Measurements from ENCODE around the gene ADAMTS7.
A peak's percentile ranks its signal among the peaks of the same experiment; 100 is the strongest.
"Not testable (repeated sequence)": the region's sequence is repeated elsewhere in the genome, so short reads cannot be mapped to it uniquely, and the experiment has no call there.

ADAMTS7 gene

GRCh38 chr15:78763796-78764241 is 47.4 kb downstream of the ADAMTS7 start:
- DNase-seq (ENCODE audit: low read depth): no peak

GRCh38 chr15:78762985-78763795 is 48.1 kb downstream of the ADAMTS7 start:
- no peak for DNase-seq (ENCODE audit: low read depth)

- DNase-seq (ENCODE audit: low read depth): not testable (repeated sequence)
These were observed 48.8 kb downstream of the ADAMTS7 start for GRCh38 chr15:78762386-78762961.

GRCh38 chr15:78761891-78762385 is 49.3 kb downstream of the ADAMTS7 start:
- no peak for DNase-seq (ENCODE audit: low read depth)

GRCh38 chr15:78761475-78761874 is 49.8 kb downstream of the ADAMTS7 start:
- DNase-seq (ENCODE audit: low read depth): not testable (repeated sequence)

GRCh38 chr15:78761020-78761419 is 50.2 kb downstream of the ADAMTS7 start:
- DNase-seq (ENCODE audit: low read depth): no peak

GRCh38 chr15:78760091-78760882 is 51.0 kb downstream of the ADAMTS7 start:
- DNase-seq (ENCODE audit: low read depth): not testable (repeated sequence)

- DNase-seq (ENCODE audit: low read depth): not testable (repeated sequence)
These were observed 51.8 kb downstream of the ADAMTS7 start for GRCh38 chr15:78759361-78759998.

GRCh38 chr15:78758486-78759200 is 52.6 kb downstream of the ADAMTS7 start:
- not testable (repeated sequence) for DNase-seq (ENCODE audit: low read depth)

- DNase-seq (ENCODE audit: low read depth): not testable (repeated sequence)
These were observed 53.2 kb downstream of the ADAMTS7 start for GRCh38 chr15:78758084-78758483.

- no peak for DNase-seq (ENCODE audit: low read depth)
These were observed 53.7 kb downstream of the ADAMTS7 start for GRCh38 chr15:78757636-78757905.

- peak; percentile 9 for DNase-seq (ENCODE audit: low read depth)
These were observed 54.3 kb downstream of the ADAMTS7 start for GRCh38 chr15:78756781-78757635.

- peak; percentile 75 for DNase-seq (ENCODE audit: low read depth)
These were observed 55.2 kb downstream of the ADAMTS7 start for GRCh38 chr15:78755900-78756591.

- DNase-seq (ENCODE audit: low read depth): not testable (repeated sequence)
These were observed 56.5 kb downstream of the ADAMTS7 start for GRCh38 chr15:78754637-78755280.

GRCh38 chr15:78753751-78754535 is 57.3 kb downstream of the ADAMTS7 start:
- not testable (repeated sequence) for DNase-seq (ENCODE audit: low read depth)

GRCh38 chr15:78753359-78753659 is 58.0 kb downstream of the ADAMTS7 start:
- not testable (repeated sequence) for DNase-seq (ENCODE audit: low read depth)

GRCh38 chr15:78752492-78753358 is 58.5 kb downstream of the ADAMTS7 start:
- no peak for DNase-seq (ENCODE audit: low read depth)

- no peak for DNase-seq (ENCODE audit: low read depth)
These were observed 59.7 kb downstream of the ADAMTS7 start for GRCh38 chr15:78751602-78751979.
